HepG2 (cell line): Measurements from ENCODE around the gene PLCG1. TPM values are rescaled to one million over a fixed set of nuclear protein-coding genes. Genes with fewer than 3 reads are reported as not detected.

Experiments
- ARID4A ChIP-seq: sonication (generic); formaldehyde crosslinking; IDR thresholded peaks from 2 replicates; pipeline ENCODE4 v1.5.0; 2020; ENCODE audit warnings: mild to moderate bottlenecking, missing genetic modification reagents, borderline replicate concordance
- CEBPB ChIP-seq: IDR thresholded peaks from 2 replicates; pipeline ENCODE4 v1.6.1; 2011; ENCODE audit warnings: low read depth, low read length, improper control_type of control experiment, borderline replicate concordance
- HMG20B ChIP-seq: conservative IDR thresholded peaks from 2 replicates; pipeline ENCODE4 v1.6.1; 2016; ENCODE audit warnings: missing genetic modification reagents, missing compliant biosample characterization
- HNRNPK ChIP-seq: fragments of 200-400 bp; formaldehyde crosslinking; IDR thresholded peaks from 2 replicates; pipeline ENCODE4 v1.6.1; 2018; ENCODE audit warnings: low read length, low read depth, moderate library complexity, mild to moderate bottlenecking; ENCODE audit not compliant: poor library complexity, severe bottlenecking
- HNRNPUL1 ChIP-seq: fragments of 200-400 bp; formaldehyde crosslinking; IDR thresholded peaks from 2 replicates; pipeline ENCODE4 v1.6.1; 2017; ENCODE audit warnings: low read depth, mild to moderate bottlenecking, low read length, moderate library complexity
- KDM6A ChIP-seq: IDR thresholded peaks from 2 replicates; pipeline ENCODE4 v1.6.1; 2016; ENCODE audit warnings: low read depth
- KLF11 ChIP-seq: IDR thresholded peaks from 2 replicates; pipeline ENCODE4 v1.6.1; 2016; ENCODE audit warnings: missing compliant biosample characterization
- MIER2 ChIP-seq: IDR thresholded peaks from 2 replicates; pipeline ENCODE4 v1.6.1; 2016; ENCODE audit warnings: missing biosample characterization, missing genetic modification reagents
- MTF2 ChIP-seq: sonication (generic); formaldehyde crosslinking; IDR thresholded peaks from 2 replicates; pipeline ENCODE4 v1.5.0; 2020; ENCODE audit warnings: missing genetic modification reagents, borderline replicate concordance
- NPAS2 ChIP-seq: sonication (generic); formaldehyde crosslinking; IDR thresholded peaks from 2 replicates; pipeline ENCODE4 v1.8.0; 2022; ENCODE audit warnings: mild to moderate bottlenecking, missing genetic modification reagents, borderline replicate concordance
- RXRA ChIP-seq: sonication (generic); formaldehyde crosslinking; IDR thresholded peaks from 2 replicates; pipeline ENCODE4 v1.5.1; 2020; ENCODE audit warnings: missing genetic modification reagents
- TBL1XR1 ChIP-seq: fragments of 150-350 bp; IDR thresholded peaks from 2 replicates; pipeline ENCODE4 v1.6.1; 2014; ENCODE audit warnings: borderline replicate concordance, low read length; ENCODE audit not compliant: partially characterized antibody
- THAP9 ChIP-seq: sonication (generic); formaldehyde crosslinking; IDR thresholded peaks from 2 replicates; pipeline ENCODE4; 2020; ENCODE audit warnings: missing genetic modification reagents, mild to moderate bottlenecking, borderline replicate concordance
- ZFP36L2 ChIP-seq: sonication (generic); formaldehyde crosslinking; IDR thresholded peaks from 2 replicates; pipeline ENCODE4 v1.4.0; 2020; ENCODE audit warnings: missing genetic modification reagents
- ZNF124 ChIP-seq: sonication (generic); formaldehyde crosslinking; IDR thresholded peaks from 2 replicates; pipeline ENCODE4 v1.4.0; 2020; ENCODE audit warnings: missing genetic modification reagents
- ZNF276 ChIP-seq: sonication (generic); formaldehyde crosslinking; IDR thresholded peaks from 2 replicates; pipeline ENCODE4 v1.4.0; 2020; ENCODE audit warnings: mild to moderate bottlenecking, low read depth, missing genetic modification reagents
- ZNF333 ChIP-seq: sonication (generic); formaldehyde crosslinking; IDR thresholded peaks from 2 replicates; pipeline ENCODE4 v1.4.0; 2020; ENCODE audit warnings: mild to moderate bottlenecking, missing genetic modification reagents, borderline replicate concordance
- ZNF382 ChIP-seq: sonication (generic); formaldehyde crosslinking; IDR thresholded peaks from 2 replicates; pipeline ENCODE4 v1.5.0; 2020; ENCODE audit warnings: missing genetic modification reagents, mild to moderate bottlenecking, borderline replicate concordance
- ZNF619 ChIP-seq: sonication (generic); formaldehyde crosslinking; IDR thresholded peaks from 2 replicates; pipeline ENCODE4 v1.4.0; 2020; ENCODE audit warnings: mild to moderate bottlenecking, missing genetic modification reagents
- polyA plus RNA-seq, 8 experiments: library from polyadenylated mRNA; depleted of rRNA in 3 of 8; stranded (reverse) in 7 of 8; unstranded in 1 of 8; fragments of >200 nt; fragmentation: Illumina TruSeq in 4 of 8; extraction: Trizol in 4 of 8; gene quantifications; 2 replicates each; pipeline versions ENCODE4 v1.2.1 to v1.2.3, GENCODE V29; 2011 to 2016; ENCODE audit warnings: low read depth in 4 of 8, missing spikeins in 1 of 8, mixed read lengths in 1 of 8; ENCODE audit not compliant: insufficient read depth in 1 of 8
- total RNA-seq, 5 experiments: library from RNA; depleted of rRNA; stranded (reverse); fragments of >200 nt; fragmentation: Illumina TruSeq; extraction: Trizol; gene quantifications; 2 replicates each; pipeline ENCODE4 v1.2.3, GENCODE V29; 2016; ENCODE audit warnings: low read depth in 1 of 5
- TF ChIP-seq, protein P1 (sequence below): sonication (generic); formaldehyde crosslinking; IDR thresholded peaks from 2 replicates; pipeline ENCODE4 v1.5.1; 2020; ENCODE audit warnings: missing genetic modification reagents, mild to moderate bottlenecking, borderline replicate concordance

Gene PLCG1
- total and polyA plus RNA-seq, 2 of the 13 experiments (the other 11 are each of a cell fraction or from before 2014, with no cell fraction given): 85.3 to 158 TPM

DNA sequence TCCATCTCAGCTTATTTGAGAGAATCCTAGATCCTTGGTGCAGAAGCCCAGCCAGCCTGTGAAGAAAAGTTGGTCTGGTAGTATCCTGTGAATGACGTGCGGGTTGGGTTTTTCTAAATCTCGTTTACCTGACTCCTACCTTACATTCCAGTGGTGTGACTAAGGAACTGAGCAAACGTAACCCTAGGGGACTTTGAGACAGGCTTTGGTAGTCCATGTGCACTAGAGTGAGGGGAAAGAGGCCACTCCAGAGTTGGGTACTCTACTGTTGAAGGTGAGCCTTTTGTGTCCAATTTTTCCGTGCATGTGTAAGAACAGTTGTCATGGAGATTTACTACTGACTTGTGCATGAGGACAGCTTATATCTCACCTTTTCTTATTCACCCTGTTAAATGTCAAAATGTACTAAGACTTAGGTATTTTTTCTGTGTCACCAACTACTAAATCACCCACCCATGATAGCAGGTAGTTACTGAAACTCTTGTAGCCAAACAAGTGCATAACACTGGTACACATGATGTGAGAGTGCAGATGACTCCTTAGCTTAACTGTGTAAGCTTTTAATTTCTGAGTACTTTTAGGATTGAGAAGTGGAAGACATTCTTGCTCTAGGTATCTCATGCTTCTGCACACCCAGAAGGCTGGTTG, 26.3 kb upstream of the PLCG1 start (continued):
- no peak for TF ChIP-seq ZNF276
- no peak for TF ChIP-seq KLF11 (CRISPR knock-in tag)
- TF ChIP-seq ZNF619 (CRISPR knock-in tag): no peak
- no peak for TF ChIP-seq THAP9 (CRISPR knock-in tag)
- no peak for TF ChIP-seq NPAS2 (CRISPR knock-in tag)
- no peak for TF ChIP-seq CEBPB
- peak; percentile 49; the same call in 1 of the 2 replicates for TF ChIP-seq RXRA (CRISPR knock-in tag)
- peak; percentile 58; the same call in 1 of the 2 replicates for TF ChIP-seq KDM6A (CRISPR knock-in tag)
- no peak for TF ChIP-seq ZNF124 (CRISPR knock-in tag)
- TF ChIP-seq, protein P1, sequence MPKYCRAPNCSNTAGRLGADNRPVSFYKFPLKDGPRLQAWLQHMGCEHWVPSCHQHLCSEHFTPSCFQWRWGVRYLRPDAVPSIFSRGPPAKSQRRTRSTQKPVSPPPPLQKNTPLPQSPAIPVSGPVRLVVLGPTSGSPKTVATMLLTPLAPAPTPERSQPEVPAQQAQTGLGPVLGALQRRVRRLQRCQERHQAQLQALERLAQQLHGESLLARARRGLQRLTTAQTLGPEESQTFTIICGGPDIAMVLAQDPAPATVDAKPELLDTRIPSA (CRISPR knock-in tag): no peak
- TF ChIP-seq HNRNPUL1: no peak
- TF ChIP-seq MTF2 (CRISPR knock-in tag): no peak
- no peak for TF ChIP-seq ZNF333 (CRISPR knock-in tag)
- TF ChIP-seq ZFP36L2 (CRISPR knock-in tag): no peak
- TF ChIP-seq ZNF382 (CRISPR knock-in tag): no peak
- TF ChIP-seq ARID4A (CRISPR knock-in tag): no peak; the same call in 1 of the 2 replicates
- TF ChIP-seq HNRNPK: no peak
- TF ChIP-seq TBL1XR1: no peak
- TF ChIP-seq HMG20B (CRISPR knock-in tag): peak; percentile 29; the same call in 1 of the 2 replicates
- TF ChIP-seq MIER2 (CRISPR knock-in tag): peak; percentile 62; the same call in 1 of the 2 replicates
